Fibroblast of the conjunctiva (primary cell): ENCODE data around the gene CSNK1D.
A peak's percentile ranks its signal among the peaks of the same experiment; 100 is the strongest.

ENCODE experiments used
- DNase-seq: peaks from one replicate; pipeline ENCODE4 v3.0.0-alpha.2; 2010; ENCODE audit warnings: low read depth

CSNK1D gene

GRCh38 chr17:82273327-82274133 lies at the start of gene CSNK1D:
Gene CSNK1D, minus strand, starts transcription at chr17:82273700. Its CDS starts 319 bp downstream, at chr17:82273381.
- DNase-seq: peak; percentile 43

GRCh38 chr17:82322526-82323453 lies 49.3 kb upstream of the CSNK1D start:
- DNase-seq: no peak

- no peak for DNase-seq
Measured at GRCh38 chr17:82321947-82322466, 48.5 kb upstream of the CSNK1D start.

- DNase-seq: no peak
Measured at GRCh38 chr17:82320956-82321927, 47.7 kb upstream of the CSNK1D start.

GRCh38 chr17:82320140-82320840 lies 46.8 kb upstream of the CSNK1D start:
- no peak for DNase-seq

GRCh38 chr17:82319619-82320062 lies 46.1 kb upstream of the CSNK1D start:
- no peak for DNase-seq

- DNase-seq: no peak
Measured at GRCh38 chr17:82318772-82319606, 45.5 kb upstream of the CSNK1D start.

- no peak for DNase-seq
Measured at GRCh38 chr17:82318169-82318498, 44.6 kb upstream of the CSNK1D start.

- DNase-seq: no peak
Measured at GRCh38 chr17:82317394-82318168, 44.1 kb upstream of the CSNK1D start, which contains the start of gene CD7. Gene CD7, minus strand, starts transcription at chr17:82317608. Its CDS starts 113 bp downstream, at chr17:82317495.

GRCh38 chr17:82316651-82317393 lies 43.3 kb upstream of the CSNK1D start:
- no peak for DNase-seq

GRCh38 chr17:82315703-82316358 lies 42.3 kb upstream of the CSNK1D start:
- DNase-seq: no peak

GRCh38 chr17:82314727-82315605 lies 41.5 kb upstream of the CSNK1D start:
- no peak for DNase-seq

GRCh38 chr17:82314012-82314726 lies 40.7 kb upstream of the CSNK1D start:
- DNase-seq: no peak

GRCh38 chr17:82313195-82314011 lies 39.9 kb upstream of the CSNK1D start:
- DNase-seq: no peak

GRCh38 chr17:82311971-82312370 lies 38.5 kb upstream of the CSNK1D start:
- DNase-seq: no peak
